ENCODE data around the gene TRIM44.

DNA sequence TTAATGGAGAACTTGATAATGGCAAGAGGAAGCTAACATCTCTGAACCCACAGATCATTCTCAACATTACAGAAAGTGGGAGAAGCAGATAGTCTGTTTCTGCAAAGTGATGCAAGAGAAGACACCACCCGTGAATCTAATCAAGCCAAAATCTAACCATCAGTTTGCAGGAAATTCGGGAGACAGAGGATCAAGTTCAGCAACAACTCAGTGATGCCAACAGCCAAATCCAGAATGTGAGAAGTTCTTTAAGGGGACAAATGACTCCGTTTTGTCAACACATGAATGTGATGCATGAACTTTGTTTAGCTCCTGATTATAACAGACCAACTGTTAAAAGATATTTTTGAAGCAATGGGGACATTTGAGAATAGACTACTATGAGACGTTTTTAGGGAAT lies 186.0 kb downstream of the TRIM44 start:
- TF ChIP-seq POLR2A (IDR thresholded peaks at IDR 0.05), result no peak
- TF ChIP-seq, protein P1, sequence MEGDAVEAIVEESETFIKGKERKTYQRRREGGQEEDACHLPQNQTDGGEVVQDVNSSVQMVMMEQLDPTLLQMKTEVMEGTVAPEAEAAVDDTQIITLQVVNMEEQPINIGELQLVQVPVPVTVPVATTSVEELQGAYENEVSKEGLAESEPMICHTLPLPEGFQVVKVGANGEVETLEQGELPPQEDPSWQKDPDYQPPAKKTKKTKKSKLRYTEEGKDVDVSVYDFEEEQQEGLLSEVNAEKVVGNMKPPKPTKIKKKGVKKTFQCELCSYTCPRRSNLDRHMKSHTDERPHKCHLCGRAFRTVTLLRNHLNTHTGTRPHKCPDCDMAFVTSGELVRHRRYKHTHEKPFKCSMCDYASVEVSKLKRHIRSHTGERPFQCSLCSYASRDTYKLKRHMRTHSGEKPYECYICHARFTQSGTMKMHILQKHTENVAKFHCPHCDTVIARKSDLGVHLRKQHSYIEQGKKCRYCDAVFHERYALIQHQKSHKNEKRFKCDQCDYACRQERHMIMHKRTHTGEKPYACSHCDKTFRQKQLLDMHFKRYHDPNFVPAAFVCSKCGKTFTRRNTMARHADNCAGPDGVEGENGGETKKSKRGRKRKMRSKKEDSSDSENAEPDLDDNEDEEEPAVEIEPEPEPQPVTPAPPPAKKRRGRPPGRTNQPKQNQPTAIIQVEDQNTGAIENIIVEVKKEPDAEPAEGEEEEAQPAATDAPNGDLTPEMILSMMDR (IDR thresholded peaks at IDR 0.05), result no peak

Data from esophagus squamous epithelium (tissue), 4 donors.